WTC11 (cell line): ENCODE results near the gene GFRA1. TPM values are rescaled to one million over a fixed set of nuclear protein-coding genes. Genes with fewer than 3 reads are reported as not detected.

Experiments
- ATAC-seq: fragments of 200-7000 bp; cut with Tn5 transposase; 2 replicates; pipeline ENCODE4 v1.10.0; 2021; ENCODE audit warnings: mild to moderate bottlenecking, moderate library complexity
- CTCF ChIA-PET: fragments of 300-600 bp; sonication (Branson Sonifier 250); formaldehyde crosslinking; loops from one replicate; lab custom pipeline; 2021; ENCODE audit warnings: antibody characterized with exemption; lab: Charles Lee
- POLR2A ChIA-PET: fragments of 350-600 bp; sonication (Branson Sonifier 250); formaldehyde crosslinking; loops from one replicate; lab custom pipeline; 2021; ENCODE audit warnings: antibody characterized with exemption; lab: Charles Lee
- DNase-seq: peaks from one replicate; pipeline ENCODE4 v3.0.0; 2021; ENCODE audit warnings: low spot score
- H3K27ac Mint-ChIP-seq: 2 replicates; pipeline ENCODE4 v1.8.0; 2021; ENCODE audit warnings: mixed read lengths
- H3K27me3 Mint-ChIP-seq: 2 replicates; pipeline ENCODE4 v1.8.0; 2021; ENCODE audit warnings: low read depth, mild to moderate bottlenecking, moderate library complexity, mixed read lengths
- H3K36me3 Mint-ChIP-seq: 2 replicates; pipeline ENCODE4 v1.8.0; 2021; ENCODE audit warnings: mixed read lengths
- H3K4me1 Mint-ChIP-seq: 2 replicates; pipeline ENCODE4 v1.8.0; 2022; ENCODE audit warnings: mixed read lengths
- H3K4me3 Mint-ChIP-seq: 2 replicates; pipeline ENCODE4 v1.8.0; 2021; ENCODE audit warnings: mild to moderate bottlenecking, moderate library complexity, mixed read lengths
- H3K9me3 Mint-ChIP-seq: 2 replicates; pipeline ENCODE4 v1.8.0; 2021; ENCODE audit warnings: mixed read lengths
- CBFB ChIP-seq: sonication (generic); formaldehyde crosslinking; IDR thresholded peaks from 2 replicates; pipeline ENCODE4 v1.8.1; 2022; ENCODE audit warnings: mild to moderate bottlenecking, low read depth, missing genetic modification reagents
- ELF4 ChIP-seq: sonication (generic); formaldehyde crosslinking; IDR thresholded peaks from 2 replicates; pipeline ENCODE4 v1.8.1; 2022; ENCODE audit warnings: low read depth, mild to moderate bottlenecking, moderate library complexity, missing genetic modification reagents
- ERG ChIP-seq: fragments of 250-450 bp; sonication (Bioruptor Pico); IDR thresholded peaks from 2 replicates; pipeline ENCODE4 v1.8.0; 2021; ENCODE audit warnings: mild to moderate bottlenecking
- GABPB1 ChIP-seq: sonication (generic); formaldehyde crosslinking; IDR thresholded peaks from 2 replicates; pipeline ENCODE4 v1.8.1; 2023; ENCODE audit warnings: mild to moderate bottlenecking, missing genetic modification reagents
- NFYB ChIP-seq: sonication (generic); formaldehyde crosslinking; conservative IDR thresholded peaks from 2 replicates; pipeline ENCODE4 v1.8.0; 2022; ENCODE audit warnings: low read depth, missing genetic modification reagents
- ZNF219 ChIP-seq: sonication (generic); formaldehyde crosslinking; IDR thresholded peaks from 2 replicates; pipeline ENCODE4 v1.8.0; 2023; ENCODE audit warnings: missing genetic modification reagents, mild to moderate bottlenecking, borderline replicate concordance
- ZNF281 ChIP-seq: sonication (generic); formaldehyde crosslinking; IDR thresholded peaks from 2 replicates; pipeline ENCODE4 v1.8.0; 2023; ENCODE audit warnings: mild to moderate bottlenecking, missing genetic modification reagents
- ZNF396 ChIP-seq: fragments of 250-450 bp; sonication (Bioruptor Pico); IDR thresholded peaks from 2 replicates; pipeline ENCODE4 v1.8.0; 2021; ENCODE audit warnings: mild to moderate bottlenecking, moderate library complexity, borderline replicate concordance
- ZNF425 ChIP-seq: fragments of 250-450 bp; sonication (Bioruptor Pico); conservative IDR thresholded peaks from 2 replicates; pipeline ENCODE4 v1.9.0; 2021; ENCODE audit warnings: mild to moderate bottlenecking
- ZNF512 ChIP-seq: sonication (generic); formaldehyde crosslinking; IDR thresholded peaks from 2 replicates; pipeline ENCODE4 v1.8.1; 2022; ENCODE audit warnings: missing genetic modification reagents, borderline replicate concordance
- total RNA-seq: library from RNA; stranded (reverse); gene quantifications from 3 replicates; pipeline ENCODE4 v1.2.3, GENCODE V29; 2021
- TF ChIP-seq, protein P1 (sequence below): sonication (generic); formaldehyde crosslinking; IDR thresholded peaks from 2 replicates; pipeline ENCODE4 v1.8.1; 2023; ENCODE audit warnings: mild to moderate bottlenecking, missing genetic modification reagents
- TF ChIP-seq, protein P2 (sequence below): fragments of 250-450 bp; sonication (Bioruptor Pico); IDR thresholded peaks from 2 replicates; pipeline ENCODE4 v2.1.2; 2022; ENCODE audit warnings: mild to moderate bottlenecking, moderate library complexity
- TF ChIP-seq, protein P3 (sequence below): sonication (generic); formaldehyde crosslinking; IDR thresholded peaks from 2 replicates; pipeline ENCODE4 v1.8.0; 2022; ENCODE audit warnings: mild to moderate bottlenecking, missing genetic modification reagents

Gene GFRA1
- total RNA-seq, 1 experiment from 2014 or later, result 4.4 TPM

DNA sequence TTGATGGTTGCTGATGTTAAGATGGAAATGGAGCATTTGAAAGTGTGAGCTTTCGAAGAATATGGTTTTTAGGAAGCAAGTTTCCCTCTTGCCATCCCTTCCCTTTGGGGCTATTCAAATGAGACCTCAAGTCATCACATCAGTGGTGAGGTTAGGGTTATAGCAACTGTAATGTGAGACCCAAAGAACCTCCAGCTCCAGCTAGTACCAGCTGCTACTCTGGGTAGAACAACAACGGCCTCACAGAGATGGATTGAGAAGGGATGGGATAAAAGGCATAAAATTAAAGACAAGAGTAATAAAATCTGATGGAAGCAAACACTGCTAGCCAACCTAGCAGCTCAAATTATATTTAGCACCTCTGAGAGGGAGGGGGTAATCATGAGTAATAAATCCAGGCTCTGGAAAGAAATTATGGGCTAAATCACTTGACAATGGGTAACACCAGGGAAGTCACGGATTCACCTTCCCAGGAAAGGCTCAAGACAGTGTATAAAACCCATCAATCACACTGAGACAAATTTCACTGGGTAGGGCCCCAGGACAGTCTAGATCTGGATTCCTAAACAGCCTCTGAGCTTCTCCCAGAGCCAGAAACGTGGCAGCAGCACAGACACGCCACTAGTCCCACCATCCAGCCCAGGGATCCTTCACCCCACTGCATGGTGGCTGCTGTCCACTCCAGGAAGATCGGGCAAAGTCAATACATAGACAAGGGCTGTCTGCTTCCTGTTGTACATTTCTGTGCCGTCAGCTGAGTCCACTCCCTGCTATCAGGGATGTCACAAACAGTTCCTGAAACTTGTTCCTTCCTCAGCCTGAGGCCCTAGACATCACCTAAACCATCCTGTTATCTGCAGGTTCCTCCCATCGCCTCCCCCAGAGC, 151.1 kb downstream of the GFRA1 start:
- peaks cover 7% of the 10 kb centered on the region for H3K9me3 Mint-ChIP-seq
- no peak overlapping the region for H3K4me3 Mint-ChIP-seq
- H3K27ac Mint-ChIP-seq, result no peak overlapping the region
- H3K36me3 Mint-ChIP-seq, result no peaks in the 10 kb centered on the region
- ATAC-seq, result no peak
- peaks cover 20% of the 10 kb centered on the region for H3K4me1 Mint-ChIP-seq
- no peak for TF ChIP-seq ZNF219
- TF ChIP-seq CBFB (CRISPR knock-in tag), result no peak
- no peak for TF ChIP-seq ZNF425 (CRISPR knock-in tag)
- TF ChIP-seq ZNF396 (CRISPR knock-in tag), result no peak
- no peak for TF ChIP-seq ERG (CRISPR knock-in tag)
- TF ChIP-seq, protein P1, sequence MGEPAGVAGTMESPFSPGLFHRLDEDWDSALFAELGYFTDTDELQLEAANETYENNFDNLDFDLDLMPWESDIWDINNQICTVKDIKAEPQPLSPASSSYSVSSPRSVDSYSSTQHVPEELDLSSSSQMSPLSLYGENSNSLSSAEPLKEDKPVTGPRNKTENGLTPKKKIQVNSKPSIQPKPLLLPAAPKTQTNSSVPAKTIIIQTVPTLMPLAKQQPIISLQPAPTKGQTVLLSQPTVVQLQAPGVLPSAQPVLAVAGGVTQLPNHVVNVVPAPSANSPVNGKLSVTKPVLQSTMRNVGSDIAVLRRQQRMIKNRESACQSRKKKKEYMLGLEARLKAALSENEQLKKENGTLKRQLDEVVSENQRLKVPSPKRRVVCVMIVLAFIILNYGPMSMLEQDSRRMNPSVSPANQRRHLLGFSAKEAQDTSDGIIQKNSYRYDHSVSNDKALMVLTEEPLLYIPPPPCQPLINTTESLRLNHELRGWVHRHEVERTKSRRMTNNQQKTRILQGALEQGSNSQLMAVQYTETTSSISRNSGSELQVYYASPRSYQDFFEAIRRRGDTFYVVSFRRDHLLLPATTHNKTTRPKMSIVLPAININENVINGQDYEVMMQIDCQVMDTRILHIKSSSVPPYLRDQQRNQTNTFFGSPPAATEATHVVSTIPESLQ (CRISPR knock-in tag), result no peak
- TF ChIP-seq ELF4 (CRISPR knock-in tag), result no peak
- TF ChIP-seq, protein P2, sequence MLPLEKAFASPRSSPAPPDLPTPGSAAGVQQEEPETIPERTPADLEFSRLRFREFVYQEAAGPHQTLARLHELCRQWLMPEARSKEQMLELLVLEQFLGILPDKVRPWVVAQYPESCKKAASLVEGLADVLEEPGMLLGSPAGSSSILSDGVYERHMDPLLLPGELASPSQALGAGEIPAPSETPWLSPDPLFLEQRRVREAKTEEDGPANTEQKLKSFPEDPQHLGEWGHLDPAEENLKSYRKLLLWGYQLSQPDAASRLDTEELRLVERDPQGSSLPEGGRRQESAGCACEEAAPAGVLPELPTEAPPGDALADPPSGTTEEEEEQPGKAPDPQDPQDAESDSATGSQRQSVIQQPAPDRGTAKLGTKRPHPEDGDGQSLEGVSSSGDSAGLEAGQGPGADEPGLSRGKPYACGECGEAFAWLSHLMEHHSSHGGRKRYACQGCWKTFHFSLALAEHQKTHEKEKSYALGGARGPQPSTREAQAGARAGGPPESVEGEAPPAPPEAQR, result no peak
- TF ChIP-seq, protein P3, sequence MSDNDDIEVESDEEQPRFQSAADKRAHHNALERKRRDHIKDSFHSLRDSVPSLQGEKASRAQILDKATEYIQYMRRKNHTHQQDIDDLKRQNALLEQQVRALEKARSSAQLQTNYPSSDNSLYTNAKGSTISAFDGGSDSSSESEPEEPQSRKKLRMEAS (CRISPR knock-in tag), result no peak
- TF ChIP-seq GABPB1, result no peak
- no peak for TF ChIP-seq NFYB (CRISPR knock-in tag)
- no peak for TF ChIP-seq ZNF281 (CRISPR knock-in tag)
- TF ChIP-seq ZNF512 (CRISPR knock-in tag), result no peak
- no peak for DNase-seq
- peaks cover 40% of the 10 kb centered on the region for H3K27me3 Mint-ChIP-seq
- CTCF ChIA-PET, result interaction anchor here (0.8 to 2.0 kb wide), 18 partner anchors 8 to 224 kb away, joined by 3 to 21 read pairs (median 5); no protein-coding TSS in a partner anchor
- POLR2A ChIA-PET, result interaction anchor here (0.9 kb wide), 1 partner anchor 14 kb away, joined by 3 read pairs; no protein-coding TSS in a partner anchor
